ENCODE data around the gene CTAGE15.
"Not testable (repeated sequence)": the region's sequence is repeated elsewhere in the genome, so short reads cannot be mapped to it uniquely, and the experiment has no call there.

The CTAGE15 gene, protein sequence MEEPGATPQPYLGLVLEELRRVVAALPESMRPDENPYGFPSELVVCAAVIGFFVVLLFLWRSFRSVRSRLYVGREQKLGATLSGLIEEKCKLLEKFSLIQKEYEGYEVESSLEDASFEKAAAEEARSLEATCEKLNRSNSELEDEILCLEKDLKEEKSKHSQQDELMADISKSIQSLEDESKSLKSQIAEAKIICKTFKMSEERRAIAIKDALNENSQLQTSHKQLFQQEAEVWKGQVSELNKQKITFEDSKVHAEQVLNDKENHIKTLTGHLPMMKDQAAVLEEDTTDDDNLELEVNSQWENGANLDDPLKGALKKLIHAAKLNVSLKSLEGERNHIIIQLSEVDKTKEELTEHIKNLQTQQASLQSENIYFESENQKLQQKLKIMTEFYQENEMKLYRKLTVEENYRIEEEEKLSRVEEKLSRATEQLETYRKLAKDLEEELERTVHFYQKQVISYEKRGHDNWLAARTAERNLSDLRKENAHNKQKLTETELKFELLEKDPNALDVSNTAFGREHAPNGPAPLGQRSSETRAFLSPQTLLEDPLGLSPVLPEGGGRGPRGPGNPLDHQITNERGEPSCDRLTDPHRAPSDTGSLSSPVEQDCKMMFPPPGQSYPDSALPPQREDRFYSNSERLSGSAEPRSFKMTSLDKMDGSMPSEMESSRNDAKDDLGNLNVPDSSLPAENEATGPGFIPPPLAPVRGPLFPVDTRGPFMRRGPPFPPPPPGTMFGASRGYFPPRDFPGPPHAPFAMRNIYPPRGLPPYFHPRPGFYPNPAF

DNA sequence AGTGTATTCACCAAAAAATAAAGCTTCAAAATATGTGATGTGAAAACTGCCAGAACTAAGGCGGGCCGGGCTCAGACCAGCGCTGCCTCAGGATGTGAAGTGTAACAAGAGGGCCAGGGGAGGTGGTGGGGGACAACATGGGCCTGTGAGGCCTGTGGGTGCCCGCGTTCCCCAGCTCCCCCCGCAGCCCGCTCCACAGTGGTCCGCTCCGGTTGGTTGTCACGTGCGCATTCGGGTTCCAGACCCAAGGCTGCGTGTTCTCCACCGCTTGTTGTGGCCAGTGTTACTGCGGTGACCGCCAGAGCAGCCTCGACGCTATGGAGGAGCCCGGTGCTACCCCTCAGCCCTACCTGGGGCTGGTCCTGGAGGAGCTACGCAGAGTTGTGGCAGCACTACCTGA is at the start of gene CTAGE15:
TSS of gene CTAGE15 (plus strand) at position 301 of the 400 bp plus-strand sequence. CDS start at position 318, 17 bp downstream.
- DNase-seq: not testable (repeated sequence)

DNA sequence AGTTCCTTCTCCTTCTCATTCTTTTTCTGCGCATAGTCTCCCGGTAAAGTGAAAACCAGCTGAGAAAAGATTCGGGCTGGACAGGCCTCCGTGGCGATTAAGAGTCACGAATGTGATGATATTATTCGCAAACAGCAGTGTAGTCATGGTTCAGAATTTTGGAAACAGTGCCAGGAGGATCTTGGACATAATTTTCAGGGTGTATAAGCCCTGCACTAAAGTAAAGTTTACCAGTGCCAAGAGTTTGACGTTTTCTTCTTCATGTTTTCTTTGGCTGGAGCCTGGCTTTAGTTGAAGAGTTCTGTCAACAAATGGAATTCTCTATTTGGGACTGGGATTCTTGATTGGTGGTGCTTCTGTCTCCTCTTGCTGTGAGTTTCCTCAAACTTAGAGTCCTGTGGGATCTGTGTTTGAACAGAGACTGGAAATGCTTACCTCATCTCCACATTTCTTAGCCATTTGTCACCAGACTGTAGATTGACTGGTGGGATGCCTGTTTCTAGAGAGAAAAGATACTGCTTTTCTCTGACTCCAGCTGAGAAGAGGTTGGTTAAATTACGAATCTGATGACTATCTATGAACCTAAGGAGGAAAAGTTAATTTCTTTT is 49.2 kb upstream of the CTAGE15 start:
- DNase-seq: not testable (repeated sequence)

DNA sequence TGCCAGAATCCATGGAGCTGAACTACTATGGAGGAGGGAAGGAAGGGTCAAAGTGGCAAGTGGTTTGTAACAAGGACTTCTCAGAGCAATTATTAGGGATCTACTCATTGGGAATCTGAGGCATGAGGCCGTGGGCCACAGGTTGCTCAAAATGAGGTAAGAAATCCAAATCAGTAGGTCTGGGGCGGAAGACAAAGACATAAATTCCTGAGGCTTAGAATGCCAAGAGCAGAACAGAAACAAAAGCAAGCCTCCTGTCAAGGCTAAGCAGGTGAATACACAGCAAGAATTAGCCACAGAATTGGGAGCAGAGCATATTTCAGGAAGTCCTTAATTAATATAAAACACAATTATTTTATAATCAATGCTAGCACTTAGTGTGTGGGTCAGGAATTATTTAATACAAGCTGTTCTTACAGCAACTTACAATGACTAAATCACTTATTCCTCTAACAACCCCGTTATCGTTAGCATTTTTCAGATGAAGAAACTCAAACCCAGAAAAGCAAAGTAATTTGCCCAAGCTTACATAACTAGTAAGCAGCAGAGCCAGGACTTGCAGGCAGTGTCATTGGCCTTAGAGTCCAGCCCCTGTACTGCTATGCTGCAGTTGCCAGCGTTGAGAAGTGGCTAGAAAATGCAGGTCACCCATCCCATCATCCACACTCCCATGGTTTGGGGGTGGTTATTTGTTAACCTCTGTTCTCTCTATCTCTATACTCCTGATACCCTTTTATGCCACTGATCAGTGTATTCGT is 40.3 kb upstream of the CTAGE15 start:
- DNase-seq: not testable (repeated sequence)

DNA sequence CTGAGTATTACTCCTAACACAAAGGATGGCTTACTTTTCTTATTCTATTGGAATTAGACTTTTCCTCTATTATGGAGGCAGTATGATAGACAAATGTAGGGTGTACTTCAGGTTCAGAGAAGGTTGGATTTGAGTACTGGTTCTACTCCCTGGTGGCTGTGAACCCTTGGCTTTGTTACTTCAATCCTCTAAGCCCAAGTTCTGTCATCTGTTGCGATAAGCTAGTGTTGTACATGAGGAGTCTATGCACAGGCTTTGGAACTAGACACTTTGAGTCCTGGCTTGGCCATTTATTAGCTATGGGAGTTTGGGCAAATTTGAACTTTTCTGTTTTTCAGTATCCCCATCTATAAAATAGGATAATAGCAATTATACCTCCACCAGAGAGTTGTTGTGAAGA is 39.7 kb upstream of the CTAGE15 start:
- not testable (repeated sequence) for DNase-seq

DNA sequence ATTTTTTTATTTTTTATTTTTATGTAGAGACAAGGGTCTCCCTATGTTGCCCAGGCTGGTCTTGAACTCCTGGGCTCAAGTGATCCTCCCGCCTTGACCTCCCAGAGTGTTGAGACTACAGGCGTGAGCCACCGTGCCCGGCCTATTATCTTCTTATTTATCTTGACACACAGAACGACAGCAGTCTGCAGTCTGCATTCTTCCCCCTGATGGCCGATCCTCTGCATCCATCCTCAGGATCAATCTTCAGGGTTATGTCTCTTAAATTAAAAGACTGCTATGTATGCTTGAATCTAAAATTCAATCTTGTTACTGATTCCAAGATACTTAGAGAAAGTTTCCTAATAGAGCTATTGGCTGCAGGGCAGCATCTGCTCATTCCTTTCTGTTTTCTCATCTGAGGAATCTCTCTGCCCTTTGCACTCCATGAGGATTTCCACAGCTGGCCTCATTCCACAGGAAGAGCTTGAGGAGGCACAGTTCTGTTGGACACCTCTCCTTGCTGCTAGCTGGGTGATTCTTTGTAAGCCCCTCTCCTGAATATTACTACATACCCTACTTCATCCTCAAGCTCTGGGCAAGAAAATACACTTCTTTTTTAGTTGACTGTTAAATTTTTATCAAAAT is 38.3 kb upstream of the CTAGE15 start:
- not testable (repeated sequence) for DNase-seq

DNA sequence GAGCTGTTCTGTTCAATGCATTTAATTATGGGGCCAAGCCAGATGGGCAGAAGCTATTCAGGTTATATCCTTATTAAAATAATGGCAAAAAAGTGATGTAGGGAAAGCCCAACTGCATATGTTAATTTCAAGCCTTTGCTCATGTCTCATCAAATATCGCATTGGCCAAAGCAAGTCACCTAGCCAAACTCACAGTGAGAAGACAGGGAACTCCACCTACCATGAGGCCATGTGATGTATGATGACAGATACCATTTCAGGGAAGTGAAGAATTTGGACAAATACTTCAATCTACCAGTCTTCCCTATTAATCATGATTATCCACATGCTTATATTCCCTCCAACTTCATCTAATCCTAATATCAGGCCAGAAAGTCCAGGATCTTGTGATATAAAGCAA is 35.2 kb upstream of the CTAGE15 start:
- DNase-seq: not testable (repeated sequence)

DNA sequence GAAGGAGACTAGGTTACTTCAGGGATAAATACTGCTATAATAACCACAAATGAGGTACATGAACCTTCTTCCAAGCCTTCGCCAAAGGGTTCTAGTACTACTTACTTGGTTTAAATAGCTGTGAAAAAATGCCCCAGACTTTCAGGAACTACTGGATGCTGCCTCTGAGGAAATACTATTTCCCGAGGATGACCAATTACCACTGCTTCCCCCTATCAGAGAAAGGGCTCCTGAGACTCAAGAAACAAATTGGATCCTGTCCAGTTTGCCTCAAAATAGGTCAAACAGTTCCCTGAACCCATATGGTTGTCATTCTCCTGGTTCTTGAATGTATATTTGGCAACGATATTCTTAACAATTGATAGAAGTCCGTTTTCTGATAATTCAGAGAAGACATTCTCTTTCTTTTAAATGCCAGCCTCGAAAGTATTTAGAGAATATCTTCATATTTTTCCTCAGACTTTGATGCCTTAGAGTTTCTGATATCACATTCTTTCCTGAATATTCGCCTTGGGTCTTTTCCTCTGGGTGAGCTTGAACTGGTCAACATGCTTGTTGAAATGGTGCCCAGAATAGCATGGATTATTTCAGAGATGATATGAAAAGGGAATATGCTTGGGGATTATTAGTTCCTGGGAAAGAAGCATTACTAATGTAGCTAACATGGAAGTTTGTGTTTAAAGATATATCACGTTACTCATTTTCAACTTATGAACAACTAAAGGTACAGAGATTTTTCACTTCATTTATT is 28.1 kb upstream of the CTAGE15 start:
- not testable (repeated sequence) for DNase-seq

DNA sequence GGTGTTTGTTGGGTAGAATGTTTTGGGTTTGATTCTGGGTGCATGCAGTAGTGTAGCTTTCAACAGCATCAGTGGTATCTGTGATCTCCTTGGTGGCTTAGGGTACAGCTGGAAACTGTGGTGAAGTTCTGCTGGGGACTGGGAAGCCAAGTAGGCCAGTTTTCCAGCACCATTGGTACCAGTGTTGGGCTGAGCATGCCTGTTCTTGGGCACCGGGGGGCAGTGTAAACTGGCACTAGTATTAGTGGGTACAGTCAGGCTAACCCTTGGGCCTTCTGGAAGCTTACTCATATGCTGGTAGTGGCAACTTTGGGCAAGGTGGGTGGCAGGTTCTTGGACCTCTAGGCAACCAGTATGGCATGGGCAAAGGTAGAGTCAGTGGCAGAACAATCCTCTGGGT is 15.6 kb upstream of the CTAGE15 start:
- DNase-seq: not testable (repeated sequence)

DNA sequence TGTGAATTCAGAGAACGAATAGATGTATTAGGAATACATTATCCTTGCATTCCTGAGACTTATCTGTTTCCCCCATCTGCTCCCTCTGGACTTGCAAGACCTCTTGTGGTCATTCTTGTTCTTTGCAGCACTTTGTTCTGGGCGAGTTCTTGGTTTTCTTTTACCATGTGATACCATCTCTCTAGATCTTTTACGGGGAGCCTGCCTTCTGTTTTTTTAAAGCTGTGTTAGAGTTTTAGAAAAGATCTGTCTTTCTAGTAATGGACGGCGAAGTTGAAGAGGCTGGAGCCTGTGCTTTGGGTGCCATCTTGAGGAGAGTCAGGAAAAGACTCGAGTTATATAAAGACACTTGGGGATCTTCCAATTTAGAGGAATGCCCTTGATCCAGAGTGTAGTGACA is 8.3 kb upstream of the CTAGE15 start:
- DNase-seq: not testable (repeated sequence)

DNA sequence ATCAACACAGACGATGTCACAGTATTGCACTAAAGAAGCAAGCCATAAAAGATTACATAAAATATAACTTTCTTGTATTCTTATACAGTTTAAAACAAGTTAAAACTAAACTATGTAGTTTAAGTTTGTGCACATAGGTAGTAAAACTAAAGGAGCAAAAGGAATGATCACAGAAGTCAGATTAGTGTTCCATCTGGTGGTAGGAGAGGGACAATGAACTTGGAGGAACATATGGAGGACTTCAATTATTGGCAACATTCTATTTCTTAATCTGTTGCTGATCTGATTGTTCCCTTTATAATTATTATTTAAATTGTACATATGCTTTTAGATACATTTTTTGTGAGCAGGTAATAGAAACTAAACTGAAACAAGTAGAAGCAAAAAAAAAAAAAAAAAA is 5.6 kb upstream of the CTAGE15 start:
- not testable (repeated sequence) for DNase-seq

DNA sequence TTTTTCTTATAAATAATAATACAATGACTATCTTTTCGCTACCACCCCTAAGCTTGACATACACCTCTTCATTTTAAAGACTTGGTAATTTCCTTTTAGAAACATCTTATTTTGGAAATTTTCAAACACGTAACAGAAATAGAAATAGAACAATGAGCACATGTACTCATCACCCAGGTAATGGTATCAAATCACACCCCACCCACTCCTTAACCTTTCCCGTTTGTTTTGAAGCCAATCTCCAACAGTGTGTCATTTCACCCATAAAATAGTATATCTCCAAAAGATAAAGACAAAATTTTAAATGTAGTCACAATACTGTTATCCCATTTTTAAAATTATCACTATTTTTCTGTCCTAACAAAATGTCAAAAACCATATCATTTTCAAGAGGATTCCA is 16.6 kb downstream of the CTAGE15 start:
- not testable (repeated sequence) for DNase-seq

DNA sequence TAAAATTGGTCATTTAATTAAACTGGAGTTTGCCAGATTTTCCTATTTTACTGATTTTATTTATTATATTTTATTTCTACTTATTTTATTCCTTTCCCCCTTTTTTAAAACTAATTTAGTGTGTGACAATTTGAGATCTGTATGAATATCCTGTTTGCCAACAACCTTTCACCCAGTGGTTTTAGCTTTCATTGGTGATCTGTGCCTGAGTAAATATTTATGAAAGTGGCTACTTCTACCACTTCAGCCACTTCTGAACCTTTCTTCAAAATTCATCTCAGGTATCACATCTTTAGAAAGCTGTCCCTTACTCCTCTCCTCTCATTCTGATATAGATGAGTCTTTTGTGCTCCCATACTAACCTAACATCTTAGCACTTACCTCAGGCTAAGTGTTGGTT is 18.3 kb downstream of the CTAGE15 start:
- not testable (repeated sequence) for DNase-seq

DNA sequence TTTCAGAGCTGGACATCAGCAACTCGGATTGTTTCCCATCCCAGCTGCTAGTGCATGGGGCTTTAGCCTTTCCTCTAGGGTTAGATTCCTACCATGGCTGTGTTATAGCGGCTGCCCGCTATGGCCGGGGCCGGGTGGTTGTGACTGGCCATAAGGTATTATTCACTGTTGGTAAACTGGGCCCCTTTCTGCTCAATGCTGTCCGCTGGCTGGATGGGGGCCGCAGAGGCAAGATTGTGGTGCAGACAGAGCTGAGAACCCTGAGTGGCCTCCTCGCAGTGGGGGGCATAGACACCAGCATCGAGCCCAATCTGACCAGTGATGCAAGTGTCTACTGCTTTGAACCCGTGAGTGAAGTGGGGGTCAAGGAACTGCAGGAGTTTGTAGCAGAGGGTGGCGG is 26.5 kb downstream of the CTAGE15 start:
- not testable (repeated sequence) for DNase-seq

DNA sequence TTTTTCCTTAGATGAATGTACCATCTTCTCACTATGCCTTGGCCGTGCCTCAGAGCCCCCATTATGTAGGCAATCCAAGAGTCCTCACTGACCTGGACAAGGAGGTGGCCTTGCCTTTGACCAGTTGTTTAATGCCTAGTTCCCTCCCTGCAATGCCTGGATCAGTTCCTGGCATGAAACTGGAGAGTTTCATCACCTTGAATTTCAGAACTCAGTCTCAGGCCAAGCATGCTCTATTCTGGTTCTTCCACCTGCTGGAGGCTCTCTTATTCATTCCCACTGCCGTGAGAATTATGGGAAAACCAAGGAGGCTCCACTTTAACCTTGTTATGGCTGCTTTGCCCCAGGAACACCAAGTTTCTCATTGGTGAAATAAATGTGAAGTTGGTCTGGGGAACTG is 31.9 kb downstream of the CTAGE15 start:
- not testable (repeated sequence) for DNase-seq

DNA sequence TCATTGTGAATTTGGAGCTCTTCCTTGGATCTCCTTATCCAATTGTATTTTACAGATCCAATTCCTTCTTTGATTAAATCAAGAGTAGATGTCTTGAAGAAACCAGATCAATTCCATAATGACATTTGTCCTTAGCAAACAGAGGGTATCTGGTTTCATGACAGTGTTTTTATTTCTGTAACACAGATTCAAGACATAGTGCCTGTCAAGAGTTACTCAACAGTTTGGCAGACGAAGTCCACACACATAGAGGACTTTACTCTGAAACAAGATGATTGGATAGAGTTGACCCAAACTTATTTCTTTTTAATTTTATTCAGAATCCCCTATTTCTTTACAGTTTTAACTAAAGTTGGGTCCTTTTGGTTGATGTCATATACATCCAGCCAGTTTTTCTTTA is 34.5 kb downstream of the CTAGE15 start:
- not testable (repeated sequence) for DNase-seq

DNA sequence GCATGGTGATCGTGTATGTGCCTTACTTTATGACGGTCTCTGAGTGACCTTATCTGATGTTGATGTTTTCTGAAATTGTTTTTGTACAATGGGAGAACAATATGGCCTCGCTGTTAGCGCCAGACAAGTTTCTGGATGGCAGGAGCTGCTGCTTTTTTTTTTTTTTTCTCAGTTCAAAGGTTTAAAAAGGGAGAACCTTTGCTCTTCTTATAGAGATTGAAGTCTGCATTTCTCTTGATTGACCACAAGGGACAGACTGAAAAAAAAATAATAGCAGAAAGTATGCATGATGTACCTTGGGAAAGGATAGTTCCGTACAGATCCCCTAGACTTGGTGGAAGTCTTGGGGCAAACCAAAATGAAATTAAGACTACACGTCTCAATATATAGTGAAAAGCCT is 43.9 kb downstream of the CTAGE15 start:
- peak in 2 of 3 donors; percentile 9 to 10 for DNase-seq

DNA sequence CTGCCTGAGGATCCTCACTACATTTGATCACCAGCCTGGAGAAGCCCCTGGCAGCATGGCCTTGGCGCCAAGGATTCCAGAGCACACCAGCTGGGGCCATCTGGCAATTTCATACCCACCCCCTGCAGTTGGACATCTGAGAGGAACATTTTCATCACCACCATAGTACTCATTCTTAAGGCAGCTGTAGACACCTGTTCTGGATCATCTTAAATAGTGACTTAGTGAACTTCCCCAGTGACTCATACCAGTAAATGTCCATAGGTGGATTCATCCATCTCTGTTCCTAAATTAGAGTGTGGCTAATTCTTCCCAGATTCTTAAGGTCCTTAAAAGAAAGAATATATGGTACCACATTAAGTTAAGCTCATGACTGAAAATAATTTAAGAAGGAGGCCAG is 45.6 kb downstream of the CTAGE15 start:
- DNase-seq: not testable (repeated sequence)

DNA sequence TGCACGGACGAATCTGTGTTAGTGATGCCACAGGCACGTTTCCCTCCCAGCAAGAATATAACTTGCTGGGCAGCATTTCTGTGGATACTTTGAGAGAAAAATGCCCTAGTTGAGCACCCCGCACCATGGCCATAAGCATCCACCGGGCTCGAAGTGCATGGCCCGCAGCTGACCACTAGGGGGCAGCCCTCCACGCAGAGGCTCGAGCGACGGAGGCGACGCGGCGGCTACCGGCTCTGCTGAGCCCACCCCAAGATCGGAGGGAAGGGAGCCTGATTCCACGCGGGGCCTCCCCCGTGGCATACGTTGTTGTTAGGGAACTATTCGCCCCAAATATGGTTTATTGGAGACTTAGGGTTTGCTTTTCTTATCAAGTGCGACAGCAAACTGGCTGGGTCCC is 48.5 kb downstream of the CTAGE15 start:
- DNase-seq: not testable (repeated sequence)

DNA sequence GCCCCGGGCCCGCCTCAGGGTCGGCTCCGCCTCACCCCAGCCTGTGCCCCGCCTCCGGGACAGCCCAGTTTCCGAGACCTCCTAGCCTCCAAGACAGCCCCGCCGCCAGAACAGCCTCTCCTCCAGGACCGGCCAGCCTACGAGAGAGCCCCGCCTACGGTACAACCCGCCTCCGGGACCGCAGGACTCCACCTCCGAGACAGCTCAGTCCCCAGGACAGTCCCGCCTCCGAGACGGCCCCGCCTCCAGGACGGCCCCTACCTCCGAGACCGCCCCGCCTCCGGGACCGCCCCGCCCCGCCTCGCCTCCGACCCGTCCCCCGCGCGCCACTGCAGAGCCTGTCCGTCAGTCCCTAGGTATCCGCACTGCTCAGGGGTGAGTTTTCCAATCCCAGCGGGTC is 49.0 kb downstream of the CTAGE15 start, which contains the start of gene TCAF2:
TSS of gene TCAF2 (plus strand) at position 329 of the 400 bp plus-strand sequence.
- DNase-seq: not testable (repeated sequence)

DNA sequence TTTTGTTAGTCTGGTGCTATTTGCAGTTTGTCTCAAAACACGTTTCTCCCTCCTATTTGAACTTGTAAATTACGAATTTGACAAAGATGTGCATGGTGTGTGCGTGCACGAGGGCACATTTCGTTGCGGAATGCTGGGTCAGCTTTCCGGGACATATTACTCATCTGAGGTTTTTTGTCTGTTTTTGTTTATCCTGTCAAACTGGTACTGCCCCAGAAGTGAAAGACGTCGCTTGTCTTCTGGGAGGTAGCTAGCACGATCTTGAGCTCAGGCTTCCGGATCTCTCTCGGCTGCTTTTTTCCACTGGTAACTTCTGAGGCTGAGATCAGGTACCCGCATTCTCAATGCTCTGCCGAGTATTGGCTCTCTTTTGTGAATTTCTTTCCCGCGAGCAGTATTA is 49.6 kb downstream of the CTAGE15 start:
- DNase-seq: not testable (repeated sequence)

DNA sequence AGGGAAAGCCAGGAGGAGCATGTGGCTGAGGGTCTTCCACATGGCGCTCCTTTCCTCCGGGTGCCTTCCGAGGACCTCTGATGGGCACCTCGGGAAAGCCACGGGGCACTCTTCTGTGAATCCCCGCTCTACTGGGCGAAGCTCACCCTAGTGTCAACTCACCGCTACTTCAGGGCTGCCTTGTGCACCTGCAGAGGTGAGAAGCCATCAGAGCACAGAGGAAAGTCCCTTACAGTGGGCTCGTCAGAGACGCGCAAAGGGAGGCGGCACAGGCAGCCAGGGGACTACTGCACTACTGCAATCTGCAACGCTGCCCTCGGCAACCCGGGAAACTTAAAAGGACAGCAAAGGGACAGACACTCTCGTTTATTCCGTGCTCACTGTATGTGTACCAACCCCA is 50.5 kb downstream of the CTAGE15 start:
- DNase-seq: not testable (repeated sequence)
